IPS-20b (cell line): ENCODE measurements around the gene GID4.

Source experiments
- H3K27ac ChIP-seq: one replicate; pipeline ENCODE4 v1.5.1; 2013; ENCODE audit warnings: low read length
- H3K27me3 ChIP-seq: 2 replicates; pipeline ENCODE4 v1.6.1; 2013; ENCODE audit warnings: mild to moderate bottlenecking, low read length, inconsistent platforms; ENCODE audit not compliant: insufficient read depth
- H3K36me3 ChIP-seq: 2 replicates; pipeline ENCODE4 v1.6.1; 2013; ENCODE audit warnings: low read depth, mild to moderate bottlenecking, inconsistent platforms, low read length, moderate library complexity; ENCODE audit not compliant: insufficient read depth
- H3K4me1 ChIP-seq: 2 replicates; pipeline ENCODE4 v1.6.1; 2013; ENCODE audit warnings: mild to moderate bottlenecking, control low read depth, inconsistent platforms, low read length, moderate library complexity; ENCODE audit not compliant: insufficient read depth
- H3K4me3 ChIP-seq: 2 replicates; pipeline ENCODE4 v1.5.1; 2013; ENCODE audit warnings: mild to moderate bottlenecking, low read length, inconsistent platforms
- H3K9ac ChIP-seq: 2 replicates; pipeline ENCODE4 v1.6.1; 2013; ENCODE audit warnings: low read depth, mild to moderate bottlenecking, inconsistent platforms, low read length, moderate library complexity
- H3K9me3 ChIP-seq: 2 replicates; pipeline ENCODE4 v1.6.1; 2013; ENCODE audit warnings: mild to moderate bottlenecking, low read depth, low read length, inconsistent platforms; ENCODE audit not compliant: insufficient read depth

Gene GID4

DNA sequence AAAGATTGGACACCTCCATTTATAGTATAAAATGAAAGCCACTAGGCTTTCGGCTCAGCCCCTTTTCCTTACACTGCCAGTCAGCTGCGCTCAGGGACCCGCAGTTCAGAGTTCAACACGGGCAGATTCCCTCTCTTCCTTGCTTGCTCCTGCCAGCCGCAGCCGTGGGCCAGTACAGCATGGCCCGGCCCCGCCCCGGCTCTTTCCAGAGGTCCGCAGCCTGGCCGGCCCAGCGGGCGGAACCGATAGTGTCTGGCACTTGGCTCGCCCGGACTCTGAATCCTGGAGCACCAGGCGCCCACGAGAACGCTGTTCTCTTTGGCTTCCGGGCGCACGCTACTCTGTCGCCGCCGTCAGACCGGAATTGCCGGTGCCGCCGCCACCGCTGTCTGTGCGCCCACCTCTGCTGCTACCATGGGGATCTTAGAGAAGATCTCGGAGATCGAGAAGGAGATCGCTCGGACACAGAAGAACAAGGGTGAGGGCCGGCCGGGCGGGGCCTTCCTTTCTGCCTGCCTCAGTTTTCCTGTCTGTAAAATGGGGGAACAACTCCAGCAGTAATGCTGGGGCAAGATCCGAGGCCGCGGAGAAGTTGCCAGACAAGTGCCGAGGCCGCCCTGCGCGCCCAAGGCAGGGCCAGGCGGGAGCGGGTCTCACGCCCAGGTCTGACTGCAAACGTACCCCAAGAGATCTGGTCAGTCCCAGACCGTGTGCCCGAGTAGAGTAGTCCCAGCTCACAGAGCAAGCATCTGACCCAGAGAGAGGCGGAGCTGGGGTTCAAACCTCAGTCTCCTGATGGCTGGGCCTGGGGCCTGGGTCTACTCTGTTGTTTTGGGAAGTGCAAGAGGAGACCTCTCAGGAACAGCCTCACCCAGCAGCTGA is 48.6 kb downstream of the GID4 start, which contains the start of gene DRG2:
DRG2 (plus strand) TSS at position 339 of the 882 bp plus-strand sequence; CDS start at position 415, 76 bp downstream.
- Histone ChIP-seq H3K27ac (no peak within 1 kb of the TSS), H3K36me3 (peaks cover 8% of the 10 kb centered on the region)

DNA sequence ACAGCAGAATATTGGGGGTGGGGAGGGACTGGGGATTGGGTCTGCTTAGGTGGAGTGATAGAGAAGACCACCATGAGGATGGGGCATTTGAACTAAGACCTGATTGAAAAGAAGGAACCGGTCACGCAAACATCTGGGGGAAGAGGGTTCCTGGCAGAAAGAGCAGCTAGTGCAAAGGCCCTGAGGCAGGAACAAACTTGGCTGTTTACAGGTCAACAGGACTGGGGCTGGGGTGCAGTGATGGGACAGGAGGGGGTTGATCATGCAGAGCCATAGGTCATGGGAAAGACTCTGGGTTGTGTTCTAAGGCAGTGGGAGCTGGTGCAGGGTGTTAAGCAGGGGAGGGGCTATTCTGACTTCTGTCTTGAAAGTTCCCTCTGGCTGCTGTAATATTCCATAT is 50.4 kb downstream of the GID4 start:
- no peaks in the 10 kb centered on the region for H3K27me3 ChIP-seq
- H3K27ac ChIP-seq = no peak overlapping the region
- no peaks in the 10 kb centered on the region for H3K9me3 ChIP-seq
- no peak overlapping the region for H3K4me3 ChIP-seq
- peaks cover 17% of the 10 kb centered on the region for H3K36me3 ChIP-seq
- no peaks in the 10 kb centered on the region for H3K4me1 ChIP-seq
- H3K9ac ChIP-seq = no peak overlapping the region

More for the DNA sequence above, 48.6 kb downstream of the GID4 start, which contains the start of gene DRG2:
- Histone ChIP-seq H3K9me3 (no peaks in the 10 kb centered on the region), H3K9ac (peak within 1 kb of the TSS; percentile 88), H3K4me3 (peak within 1 kb of the TSS; percentile 88), H3K4me1 (no peaks in the 10 kb centered on the region), H3K27me3 (no peaks in the 10 kb centered on the region)

DNA sequence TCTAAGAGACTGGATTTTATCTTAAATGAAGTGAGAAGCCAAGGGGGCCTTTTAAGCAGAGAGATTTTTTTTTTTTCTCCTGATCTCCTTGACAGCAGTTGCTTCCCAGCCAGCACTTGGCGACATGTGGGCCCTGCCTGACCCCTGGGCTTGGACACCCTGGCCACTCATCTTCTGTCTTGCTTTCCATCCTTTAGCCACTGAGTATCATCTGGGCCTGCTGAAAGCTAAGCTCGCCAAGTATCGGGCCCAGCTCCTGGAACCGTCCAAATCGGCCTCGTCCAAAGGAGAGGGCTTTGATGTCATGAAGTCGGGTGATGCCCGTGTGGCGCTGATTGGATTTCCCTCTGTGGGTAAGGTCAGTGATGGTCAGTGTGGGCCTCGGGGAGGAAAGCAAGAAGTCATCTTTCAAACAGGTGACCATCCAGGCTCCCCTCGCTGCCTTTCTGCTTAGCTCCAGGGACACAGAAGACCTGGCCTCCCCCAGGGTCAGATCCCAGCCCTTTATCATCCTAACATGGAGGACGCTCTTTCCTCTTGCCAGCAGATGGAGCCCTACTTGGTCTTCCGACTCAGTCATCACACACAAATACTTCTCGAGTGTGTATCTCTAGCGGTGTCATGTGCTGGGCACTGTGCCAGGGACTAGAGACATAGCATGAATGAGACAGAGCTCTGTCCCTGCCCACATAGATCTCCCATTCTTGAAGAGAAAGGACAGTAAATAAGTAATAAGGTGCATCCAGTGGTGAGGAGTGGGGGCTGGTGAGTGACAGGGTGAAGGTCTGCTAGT is 54.6 kb downstream of the GID4 start:
- Histone ChIP-seq H3K9me3 (no peaks in the 10 kb centered on the region), H3K27me3 (no peaks in the 10 kb centered on the region), H3K4me1 (no peaks in the 10 kb centered on the region), H3K27ac (no peak overlapping the region), H3K4me3 (no peak overlapping the region), H3K36me3 (peaks cover 52% of the 10 kb centered on the region), H3K9ac (no peak overlapping the region)

DNA sequence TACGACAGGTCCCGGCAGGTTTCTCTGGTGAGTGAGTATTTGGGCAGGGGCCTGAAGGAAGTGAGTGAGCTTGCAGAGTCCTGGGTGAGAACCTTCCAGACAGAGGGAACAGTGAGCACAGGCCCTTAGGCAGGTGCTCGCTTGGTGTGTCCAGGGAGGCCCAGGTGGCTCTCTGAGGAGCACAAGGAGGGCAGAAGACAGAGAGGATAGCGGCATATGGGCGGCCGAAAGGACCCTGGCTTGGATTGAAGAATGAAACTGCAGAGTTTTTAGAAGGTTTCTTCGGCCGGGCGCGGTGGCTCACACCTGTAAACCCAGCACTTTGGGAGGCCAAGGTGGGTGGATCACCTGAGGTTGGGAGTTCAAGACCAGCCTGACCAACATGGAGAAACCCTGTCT is 55.2 kb downstream of the GID4 start:
- H3K27ac ChIP-seq = no peak overlapping the region
- H3K27me3 ChIP-seq = no peaks in the 10 kb centered on the region
- H3K4me1 ChIP-seq = no peaks in the 10 kb centered on the region
- no peaks in the 10 kb centered on the region for H3K9me3 ChIP-seq
- peaks cover 58% of the 10 kb centered on the region for H3K36me3 ChIP-seq
- H3K9ac ChIP-seq = no peak overlapping the region
- no peak overlapping the region for H3K4me3 ChIP-seq

DNA sequence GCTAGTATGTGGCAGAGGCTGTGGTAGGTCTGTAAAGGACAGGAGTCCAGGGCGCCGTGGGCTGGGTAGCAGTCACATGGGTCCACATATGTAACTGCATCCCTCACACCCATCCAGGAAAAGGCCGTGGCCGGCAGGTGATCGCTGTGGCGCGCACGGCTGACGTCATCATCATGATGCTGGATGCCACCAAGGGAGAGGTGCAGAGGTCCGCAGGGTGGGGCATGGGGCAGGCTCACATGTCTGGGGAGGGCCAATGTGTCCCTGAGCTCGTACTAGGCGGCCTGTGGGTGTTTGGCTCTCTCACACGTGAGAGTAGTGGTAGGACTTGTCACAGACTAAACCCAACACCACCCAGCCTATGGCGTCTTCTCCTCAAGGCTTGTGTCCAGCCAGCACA is 60.3 kb downstream of the GID4 start:
- Histone ChIP-seq H3K27me3 (no peaks in the 10 kb centered on the region), H3K9ac (no peak overlapping the region), H3K36me3 (peaks cover 65% of the 10 kb centered on the region), H3K4me1 (no peaks in the 10 kb centered on the region), H3K27ac (no peak overlapping the region), H3K4me3 (no peak overlapping the region), H3K9me3 (no peaks in the 10 kb centered on the region)

DNA sequence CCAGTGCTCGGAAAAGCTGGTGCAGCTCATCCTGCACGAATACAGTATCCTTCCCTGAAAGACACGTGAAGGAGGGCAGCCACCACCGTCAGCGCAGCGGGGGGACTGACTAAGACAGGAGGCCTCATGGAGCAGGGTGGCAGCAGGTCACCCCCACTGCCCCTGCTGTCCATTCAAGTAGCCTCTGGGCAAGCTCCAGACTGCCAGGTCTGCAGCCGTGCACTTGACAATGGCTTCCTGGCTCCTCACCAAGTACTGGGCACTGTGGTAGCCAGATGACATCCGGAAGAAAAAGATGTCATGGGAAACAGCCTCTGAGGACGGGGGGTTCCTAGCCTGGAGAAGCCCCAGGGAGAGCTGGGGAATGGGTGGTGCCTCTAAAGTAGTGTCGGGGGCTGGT is 61.4 kb downstream of the GID4 start:
- H3K9ac ChIP-seq = no peak overlapping the region
- peaks cover 72% of the 10 kb centered on the region for H3K36me3 ChIP-seq
- no peak overlapping the region for H3K27ac ChIP-seq
- no peak overlapping the region for H3K4me3 ChIP-seq
- no peaks in the 10 kb centered on the region for H3K4me1 ChIP-seq
- no peaks in the 10 kb centered on the region for H3K27me3 ChIP-seq
- H3K9me3 ChIP-seq = no peaks in the 10 kb centered on the region

DNA sequence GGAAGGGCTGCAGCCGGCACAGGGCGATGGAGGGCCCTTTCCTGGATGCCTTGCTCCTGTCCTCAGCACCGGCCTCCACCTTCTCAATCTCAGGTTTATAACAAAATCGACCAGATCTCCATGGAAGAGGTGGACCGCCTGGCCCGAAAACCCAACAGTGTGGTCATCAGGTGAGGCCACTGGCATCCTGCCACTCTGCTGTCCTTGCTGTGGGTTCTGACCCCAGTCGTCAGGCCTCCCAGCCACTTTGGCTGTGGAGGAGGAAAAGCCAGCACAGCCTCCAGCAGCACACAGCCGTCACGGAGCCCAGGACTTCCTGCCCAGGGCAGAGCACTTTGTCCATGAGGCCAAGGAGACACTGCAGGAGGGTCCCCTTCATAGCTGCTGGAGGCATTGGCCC is 62.6 kb downstream of the GID4 start:
- peaks cover 62% of the 10 kb centered on the region for H3K36me3 ChIP-seq
- H3K4me3 ChIP-seq = no peak overlapping the region
- H3K4me1 ChIP-seq = no peaks in the 10 kb centered on the region
- H3K9ac ChIP-seq = no peak overlapping the region
- no peaks in the 10 kb centered on the region for H3K27me3 ChIP-seq
- no peak overlapping the region for H3K27ac ChIP-seq
- H3K9me3 ChIP-seq = no peaks in the 10 kb centered on the region

DNA sequence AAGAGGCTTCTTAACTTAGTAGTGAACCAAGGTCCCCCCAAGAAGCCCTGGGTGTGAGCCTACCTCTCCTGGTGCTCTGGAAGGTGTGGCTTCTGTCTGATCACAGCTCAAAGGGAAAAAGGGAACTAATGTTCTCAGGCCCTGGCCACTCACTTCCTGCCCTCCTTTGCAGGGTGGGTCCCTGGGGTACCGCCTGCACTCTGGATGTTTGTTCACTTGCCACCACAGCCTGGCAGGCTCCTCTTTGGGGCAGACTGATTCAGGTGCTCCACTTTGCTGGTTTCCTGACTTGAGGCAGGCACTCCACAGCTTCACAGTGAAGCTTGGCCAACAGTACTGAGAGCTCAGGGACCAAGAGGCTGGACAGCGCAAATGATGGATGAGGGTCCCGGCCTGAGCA is 63.4 kb downstream of the GID4 start:
- H3K27ac ChIP-seq = no peak overlapping the region
- H3K4me3 ChIP-seq = no peak overlapping the region
- no peak overlapping the region for H3K9ac ChIP-seq
- H3K9me3 ChIP-seq = no peaks in the 10 kb centered on the region
- H3K36me3 ChIP-seq = peaks cover 57% of the 10 kb centered on the region
- no peaks in the 10 kb centered on the region for H3K4me1 ChIP-seq
- H3K27me3 ChIP-seq = no peaks in the 10 kb centered on the region

DNA sequence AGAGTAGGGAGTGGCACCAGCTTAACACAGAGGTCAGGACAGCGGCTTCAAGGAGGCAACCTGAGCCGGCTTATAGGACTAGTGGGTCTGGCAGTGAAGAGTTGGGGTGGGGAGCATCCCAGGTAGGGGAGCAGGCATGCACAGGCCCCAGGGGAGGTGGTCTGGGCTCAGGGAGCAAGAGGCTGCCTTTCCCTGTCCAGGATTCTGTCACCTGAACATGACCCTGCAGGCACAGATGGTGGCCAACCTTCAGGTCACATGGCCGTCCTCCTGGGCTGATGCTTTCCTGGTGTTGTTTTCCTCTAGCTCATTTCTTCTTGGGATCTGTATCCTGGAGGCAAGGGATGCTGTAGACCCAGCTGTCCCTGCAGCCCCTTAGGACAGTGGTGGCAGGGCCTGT is 65.8 kb downstream of the GID4 start:
- Histone ChIP-seq H3K9me3 (no peaks in the 10 kb centered on the region), H3K9ac (no peak overlapping the region), H3K27ac (no peak overlapping the region), H3K4me3 (no peak overlapping the region), H3K4me1 (no peaks in the 10 kb centered on the region), H3K27me3 (no peaks in the 10 kb centered on the region), H3K36me3 (peaks cover 33% of the 10 kb centered on the region)

DNA sequence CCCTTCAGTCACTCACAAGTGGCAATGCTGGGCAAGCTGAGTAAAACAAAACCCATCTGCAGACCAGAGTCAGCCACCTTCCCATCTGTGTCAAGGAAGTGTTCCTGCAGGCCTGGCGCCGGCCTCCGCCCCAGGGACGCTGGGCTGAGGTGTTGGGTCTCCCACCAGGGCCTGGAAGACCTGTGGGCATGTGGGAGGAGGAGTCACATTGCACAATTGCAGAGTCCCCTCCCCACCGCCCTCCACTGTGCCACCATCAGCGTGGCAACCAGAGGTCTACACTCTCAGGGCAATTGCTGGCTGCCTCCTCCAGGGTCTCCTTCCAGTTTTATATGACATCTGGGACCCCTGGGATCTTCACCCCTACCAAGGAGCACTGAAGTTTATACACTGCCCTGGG is 66.4 kb downstream of the GID4 start:
- Histone ChIP-seq H3K4me3 (no peak overlapping the region), H3K4me1 (no peaks in the 10 kb centered on the region), H3K9ac (no peak overlapping the region), H3K9me3 (no peaks in the 10 kb centered on the region), H3K36me3 (peaks cover 28% of the 10 kb centered on the region; the same call in 1 of the 2 replicates), H3K27me3 (no peaks in the 10 kb centered on the region), H3K27ac (no peak overlapping the region)

DNA sequence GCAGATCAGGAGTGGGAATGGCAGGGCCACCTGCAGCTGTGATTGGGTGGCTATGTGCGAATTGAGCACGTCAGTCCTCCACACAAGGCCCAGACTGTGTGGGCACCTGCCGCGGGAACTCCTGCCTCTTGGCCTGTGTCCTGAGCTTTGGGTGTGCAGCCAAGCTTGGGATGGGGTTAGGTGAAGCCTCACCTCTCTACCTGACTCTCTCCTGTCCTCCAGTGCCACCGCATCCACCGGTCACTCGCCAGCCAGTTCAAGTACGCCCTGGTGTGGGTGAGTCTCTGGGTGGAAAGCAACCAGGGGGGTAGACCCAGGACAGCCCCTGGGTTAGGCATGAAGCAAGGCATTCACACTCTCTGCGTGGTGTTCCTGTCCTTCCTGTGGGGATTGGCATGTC is 67.0 kb downstream of the GID4 start:
- H3K36me3 ChIP-seq = peaks cover 22% of the 10 kb centered on the region; the same call in 1 of the 2 replicates
- no peak overlapping the region for H3K9ac ChIP-seq
- H3K27me3 ChIP-seq = no peaks in the 10 kb centered on the region

More for the DNA sequence above, 67.0 kb downstream of the GID4 start:
- Histone ChIP-seq H3K4me1 (no peaks in the 10 kb centered on the region), H3K4me3 (no peak overlapping the region), H3K9me3 (no peaks in the 10 kb centered on the region), H3K27ac (no peak overlapping the region)
